NCI-H460 (cell line): ENCODE results near the gene AGPS. TPM values are rescaled to one million over a fixed set of nuclear protein-coding genes. Genes with fewer than 3 reads are reported as not detected.

Experiments used
- DNase-seq: peaks from one replicate; pipeline ENCODE4 v3.0.0-alpha.2; 2016; ENCODE audit warnings: low read depth; ENCODE audit errors: extremely low read depth
- small RNA-seq, 2 experiments: library from RNA; depleted of rRNA; stranded (forward); fragments of <200 nt; gene quantifications; one replicate each; pipeline ENCODE3, GENCODE V24; 2014
- total RNA-seq: library from RNA; depleted of rRNA; stranded (reverse); fragments of >200 nt; shearing (Covaris generic); gene quantifications from 2 replicates; pipeline ENCODE4 v1.2.3, GENCODE V29; 2014; rRNA removed

Gene AGPS
- total RNA-seq, 1 experiment from 2014 or later, result 61.8 TPM

GRCh38 chr2:177579486-177580036 is 187.0 kb downstream of the AGPS start:
- DNase-seq, result no peak

GRCh38 chr2:177582000-177582399 is 189.4 kb downstream of the AGPS start:
- no peak for DNase-seq

- no peak for DNase-seq
Measured at GRCh38 chr2:177584030-177584692, 191.6 kb downstream of the AGPS start.

- DNase-seq, result no peak
Measured at GRCh38 chr2:177585234-177585863, 192.8 kb downstream of the AGPS start.

GRCh38 chr2:177586154-177586553 is 193.6 kb downstream of the AGPS start:
- DNase-seq, result no peak

- DNase-seq, result no peak
Measured at GRCh38 chr2:177587371-177587770, 194.8 kb downstream of the AGPS start.

GRCh38 chr2:177588671-177589070 is 196.1 kb downstream of the AGPS start:
- DNase-seq, result no peak

GRCh38 chr2:177589186-177589585 is 196.6 kb downstream of the AGPS start:
- no peak for DNase-seq

- no peak for DNase-seq
Measured at GRCh38 chr2:177592397-177592796, 199.8 kb downstream of the AGPS start.

GRCh38 chr2:177592945-177593344 is 200.4 kb downstream of the AGPS start:
- DNase-seq, result no peak

GRCh38 chr2:177593402-177593801 is 200.8 kb downstream of the AGPS start:
- DNase-seq, result no peak

Small RNAs within 50 kb of the gene (small RNA-seq; reads per million reads assigned to genes)
- 0.02 to 0.06 reads per million in 2 experiments for gene RF01210

Other genes with a start within 250 kb of the AGPS start
- gene HNRNPA3, start 180.0 kb upstream of the AGPS start, total RNA-seq, result 52.9 and 65.7 TPM in 2 replicates
- gene NFE2L2, start 128.0 kb upstream of the AGPS start, total RNA-seq, result 96.5 and 97.3 TPM in 2 replicates